WERI-Rb-1 (cell line): ENCODE data around the gene GALNTL6.

Experiments
- DNase-seq: peaks from one replicate; pipeline ENCODE4 v3.0.0-alpha.2; 2020
- H3K27ac ChIP-seq: fragments of 250-450 bp; sonication (Bioruptor Pico); 2 replicates; pipeline ENCODE4 v1.5.1; 2020; ENCODE audit warnings: mild to moderate bottlenecking, moderate library complexity
- H3K27me3 ChIP-seq: fragments of 250-450 bp; sonication (Bioruptor Pico); 2 replicates; pipeline ENCODE4 v1.5.1; 2021; ENCODE audit warnings: mild to moderate bottlenecking, low read depth, moderate library complexity; ENCODE audit not compliant: insufficient read depth, severe bottlenecking
- H3K36me3 ChIP-seq: fragments of 250-450 bp; sonication (Bioruptor Pico); 2 replicates; pipeline ENCODE4 v1.5.1; 2020; ENCODE audit warnings: mild to moderate bottlenecking, moderate library complexity
- H3K4me3 ChIP-seq: 2 replicates; pipeline ENCODE4 v1.5.1; 2011; ENCODE audit warnings: low read depth, mild to moderate bottlenecking, control low read depth, low read length
- H3K9me3 ChIP-seq: fragments of 250-450 bp; sonication (Bioruptor Pico); 2 replicates; pipeline ENCODE4 v1.5.1; 2021; ENCODE audit warnings: mild to moderate bottlenecking, moderate library complexity; ENCODE audit not compliant: severe bottlenecking
- TF ChIP-seq, protein P1 (sequence below): IDR thresholded peaks from 2 replicates; pipeline ENCODE4 v1.5.1; 2011; ENCODE audit warnings: low read depth, mild to moderate bottlenecking, control low read depth, inconsistent platforms, low read length

GALNTL6 gene

DNA sequence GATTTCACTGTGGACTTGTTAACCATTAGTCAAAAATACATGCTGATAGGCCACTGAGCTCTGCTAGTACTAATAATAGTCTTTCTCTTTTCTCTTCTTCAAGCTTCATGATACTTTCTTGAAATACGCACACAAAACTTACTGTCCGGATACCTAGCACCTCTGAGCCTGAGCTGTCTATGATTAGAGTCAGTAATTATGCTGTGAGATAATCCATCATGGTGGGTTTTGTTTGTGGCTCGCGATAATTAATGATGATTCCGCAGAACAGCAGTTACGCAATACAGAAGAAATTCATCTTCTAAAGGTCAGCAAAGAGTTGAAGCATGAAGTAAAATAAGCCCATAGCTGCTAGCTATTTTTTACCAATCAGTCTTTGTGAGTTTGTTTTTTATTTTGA is 843.9 kb downstream of the GALNTL6 start:
- no peak for DNase-seq
- Histone ChIP-seq H3K27me3 (no peaks in the 10 kb centered on the region), H3K4me3 (no peak overlapping the region), H3K27ac (no peak overlapping the region), H3K9me3 (no peaks in the 10 kb centered on the region), H3K36me3 (no peaks in the 10 kb centered on the region)
- TF ChIP-seq, protein P1, sequence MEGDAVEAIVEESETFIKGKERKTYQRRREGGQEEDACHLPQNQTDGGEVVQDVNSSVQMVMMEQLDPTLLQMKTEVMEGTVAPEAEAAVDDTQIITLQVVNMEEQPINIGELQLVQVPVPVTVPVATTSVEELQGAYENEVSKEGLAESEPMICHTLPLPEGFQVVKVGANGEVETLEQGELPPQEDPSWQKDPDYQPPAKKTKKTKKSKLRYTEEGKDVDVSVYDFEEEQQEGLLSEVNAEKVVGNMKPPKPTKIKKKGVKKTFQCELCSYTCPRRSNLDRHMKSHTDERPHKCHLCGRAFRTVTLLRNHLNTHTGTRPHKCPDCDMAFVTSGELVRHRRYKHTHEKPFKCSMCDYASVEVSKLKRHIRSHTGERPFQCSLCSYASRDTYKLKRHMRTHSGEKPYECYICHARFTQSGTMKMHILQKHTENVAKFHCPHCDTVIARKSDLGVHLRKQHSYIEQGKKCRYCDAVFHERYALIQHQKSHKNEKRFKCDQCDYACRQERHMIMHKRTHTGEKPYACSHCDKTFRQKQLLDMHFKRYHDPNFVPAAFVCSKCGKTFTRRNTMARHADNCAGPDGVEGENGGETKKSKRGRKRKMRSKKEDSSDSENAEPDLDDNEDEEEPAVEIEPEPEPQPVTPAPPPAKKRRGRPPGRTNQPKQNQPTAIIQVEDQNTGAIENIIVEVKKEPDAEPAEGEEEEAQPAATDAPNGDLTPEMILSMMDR = no peak

DNA sequence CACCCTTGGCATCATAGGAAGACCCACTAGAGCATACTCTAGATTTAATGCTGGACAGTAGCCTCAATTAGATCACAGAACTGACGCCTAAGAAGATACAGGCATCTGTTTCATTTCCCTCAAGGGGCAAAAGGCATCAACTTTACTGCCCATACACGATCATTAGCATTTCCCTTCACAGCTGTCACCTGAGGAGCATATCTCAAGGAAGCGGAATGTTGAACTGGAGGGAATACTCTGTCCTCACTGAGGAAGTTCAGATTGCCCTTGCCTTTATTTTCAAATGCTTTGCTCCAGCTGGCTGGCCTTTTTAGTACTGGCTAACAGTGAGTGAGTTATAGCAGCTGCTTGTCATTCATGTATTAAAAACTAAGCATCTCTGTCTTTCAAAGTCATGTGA is 847.0 kb downstream of the GALNTL6 start:
- TF ChIP-seq, protein P1 = no peak
- no peak for DNase-seq
- H3K9me3 ChIP-seq = no peaks in the 10 kb centered on the region

DNA sequence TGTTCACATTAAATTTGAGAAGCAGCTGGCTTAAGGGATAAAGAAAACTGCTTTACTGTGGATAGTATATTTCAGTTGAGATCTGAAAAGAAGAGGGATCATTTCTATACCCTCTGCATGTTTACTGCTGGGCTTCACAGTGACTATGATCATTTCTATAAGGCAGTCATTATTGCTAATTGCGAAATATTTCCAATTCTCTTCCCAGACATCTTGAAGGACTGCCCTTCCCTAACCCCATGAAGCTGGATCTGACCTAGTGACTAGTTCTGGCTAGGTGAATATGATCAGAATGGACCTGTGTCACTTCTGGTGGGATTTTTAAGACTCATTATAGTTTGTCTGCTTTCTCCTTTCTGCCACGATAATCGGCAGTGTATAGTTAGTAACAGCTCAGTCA is 848.9 kb downstream of the GALNTL6 start:
- TF ChIP-seq, protein P1 = no peak
- no peak overlapping the region for H3K27ac ChIP-seq
- no peak overlapping the region for H3K4me3 ChIP-seq
- no peaks in the 10 kb centered on the region for H3K36me3 ChIP-seq
- H3K27me3 ChIP-seq = no peaks in the 10 kb centered on the region
- no peak for DNase-seq
- no peaks in the 10 kb centered on the region for H3K9me3 ChIP-seq

More for the DNA sequence above, 847.0 kb downstream of the GALNTL6 start:
- Histone ChIP-seq H3K36me3 (no peaks in the 10 kb centered on the region), H3K27ac (peak overlapping the region; percentile 41), H3K4me3 (no peak overlapping the region), H3K27me3 (no peaks in the 10 kb centered on the region)

DNA sequence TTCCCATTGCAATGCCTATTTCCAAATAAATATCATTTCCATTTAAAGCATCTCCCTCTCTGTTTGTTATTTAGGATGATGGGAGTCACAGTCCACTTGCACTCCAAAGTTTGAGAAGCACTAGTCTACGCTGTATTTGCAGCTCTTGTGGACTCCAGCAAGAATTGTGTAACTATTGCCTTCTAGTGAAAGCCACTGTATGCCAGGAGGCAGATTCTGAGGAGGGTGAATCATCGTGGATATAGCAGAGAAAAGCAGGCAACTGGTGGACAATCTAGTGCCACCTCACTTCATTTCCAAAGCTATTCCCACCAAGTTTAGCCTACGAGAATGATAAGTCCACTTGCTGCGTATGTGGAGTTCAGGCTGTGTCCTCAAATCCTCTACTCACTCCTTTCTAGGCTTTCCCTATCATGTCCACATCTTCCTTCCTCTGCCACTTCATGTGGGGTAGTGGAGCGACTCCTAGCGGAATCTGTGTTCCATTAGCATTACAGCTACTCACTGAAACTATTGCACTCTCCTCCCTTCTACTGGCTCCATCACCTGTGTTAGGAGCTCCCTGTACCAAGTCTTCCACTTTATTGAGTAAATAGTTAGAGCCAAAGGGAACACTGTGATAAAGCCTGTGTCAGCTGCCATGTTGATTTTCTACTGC is 853.6 kb downstream of the GALNTL6 start:
- TF ChIP-seq, protein P1 = peak; percentile 74
- no peak overlapping the region for H3K4me3 ChIP-seq
- peak; percentile 47 for DNase-seq
- no peaks in the 10 kb centered on the region for H3K36me3 ChIP-seq
- H3K27me3 ChIP-seq = no peaks in the 10 kb centered on the region
- no peaks in the 10 kb centered on the region for H3K9me3 ChIP-seq
- H3K27ac ChIP-seq = no peak overlapping the region

DNA sequence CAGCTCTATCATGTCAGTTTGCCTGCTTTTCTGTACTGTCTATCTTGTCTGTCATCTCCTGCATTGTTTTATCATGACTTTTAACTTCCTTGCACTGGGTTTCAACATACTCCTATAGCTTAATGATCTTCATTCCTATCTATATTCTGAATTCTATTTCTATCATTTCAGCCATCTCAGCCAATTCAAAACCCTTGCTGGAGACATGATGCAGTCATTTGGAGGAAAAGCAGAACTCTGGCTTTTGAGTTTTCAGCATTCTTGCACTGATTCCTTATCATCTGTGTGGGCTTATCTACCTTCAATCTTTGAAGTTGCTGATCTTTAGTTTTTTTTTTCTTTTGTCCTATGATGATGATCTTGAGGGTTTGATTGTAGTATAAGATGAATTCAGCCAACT is 861.6 kb downstream of the GALNTL6 start:
- Histone ChIP-seq H3K4me3 (no peak overlapping the region), H3K9me3 (peaks cover 3% of the 10 kb centered on the region), H3K27me3 (no peaks in the 10 kb centered on the region), H3K27ac (no peak overlapping the region), H3K36me3 (no peaks in the 10 kb centered on the region)
- TF ChIP-seq, protein P1 = no peak
- DNase-seq = no peak

DNA sequence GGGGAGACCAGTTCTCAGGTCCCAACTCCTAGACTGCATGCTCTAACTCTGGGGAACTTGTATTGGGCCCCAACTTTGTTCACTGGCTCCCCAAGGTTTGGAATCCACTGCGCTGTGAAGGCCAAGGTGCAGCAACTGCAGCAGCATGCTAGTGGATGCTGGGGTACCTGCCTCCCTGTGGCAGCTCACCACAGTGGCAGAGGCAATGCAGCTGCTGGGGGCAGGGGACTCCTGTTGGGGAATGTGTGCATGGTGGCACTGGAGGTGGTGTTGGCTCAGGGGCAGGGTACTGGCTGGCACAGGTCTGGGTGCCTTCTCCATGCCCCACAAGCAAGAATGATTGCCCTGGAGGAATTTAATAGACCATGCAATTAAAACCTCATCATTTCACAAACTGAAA is 862.0 kb downstream of the GALNTL6 start:
- no peak overlapping the region for H3K27ac ChIP-seq
- TF ChIP-seq, protein P1 = no peak
- H3K9me3 ChIP-seq = peaks cover 3% of the 10 kb centered on the region
- H3K27me3 ChIP-seq = no peaks in the 10 kb centered on the region
- no peaks in the 10 kb centered on the region for H3K36me3 ChIP-seq
- DNase-seq = no peak
- H3K4me3 ChIP-seq = no peak overlapping the region
